SH-SY5Y (cell line): Measurements from ENCODE around the gene TMEM169.

ENCODE experiments used
- GATA2 ChIP-seq: IDR thresholded peaks from 2 replicates; pipeline ENCODE4 v1.6.1; 2011; ENCODE audit warnings: mild to moderate bottlenecking, low read depth, low read length
- GATA3 ChIP-seq: IDR thresholded peaks from 2 replicates; pipeline ENCODE4 v1.6.1; 2011; ENCODE audit warnings: low read depth, mild to moderate bottlenecking, low read length, moderate library complexity

Gene TMEM169

DNA sequence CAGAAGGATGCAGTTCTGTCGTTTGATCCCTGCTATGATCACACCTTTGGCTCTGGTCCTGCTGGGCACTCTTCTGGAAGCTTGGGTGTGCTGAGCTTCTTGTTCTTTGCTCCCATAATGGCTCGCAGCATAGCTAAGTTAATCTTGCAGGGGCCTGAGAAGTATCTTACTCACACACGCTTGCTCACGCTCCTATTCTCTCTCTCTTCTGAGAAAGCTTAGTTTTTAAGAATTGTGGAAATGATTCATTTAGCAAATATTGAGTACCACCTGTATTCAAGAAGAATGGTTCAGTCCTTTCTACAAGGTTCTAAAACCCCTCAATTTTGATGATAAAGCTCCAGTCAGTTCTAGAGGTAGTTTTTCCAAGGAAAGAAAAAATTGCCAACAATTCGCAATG, 68.0 kb downstream of the TMEM169 start:
- TF ChIP-seq GATA3 (no peak), GATA2 (no peak)

DNA sequence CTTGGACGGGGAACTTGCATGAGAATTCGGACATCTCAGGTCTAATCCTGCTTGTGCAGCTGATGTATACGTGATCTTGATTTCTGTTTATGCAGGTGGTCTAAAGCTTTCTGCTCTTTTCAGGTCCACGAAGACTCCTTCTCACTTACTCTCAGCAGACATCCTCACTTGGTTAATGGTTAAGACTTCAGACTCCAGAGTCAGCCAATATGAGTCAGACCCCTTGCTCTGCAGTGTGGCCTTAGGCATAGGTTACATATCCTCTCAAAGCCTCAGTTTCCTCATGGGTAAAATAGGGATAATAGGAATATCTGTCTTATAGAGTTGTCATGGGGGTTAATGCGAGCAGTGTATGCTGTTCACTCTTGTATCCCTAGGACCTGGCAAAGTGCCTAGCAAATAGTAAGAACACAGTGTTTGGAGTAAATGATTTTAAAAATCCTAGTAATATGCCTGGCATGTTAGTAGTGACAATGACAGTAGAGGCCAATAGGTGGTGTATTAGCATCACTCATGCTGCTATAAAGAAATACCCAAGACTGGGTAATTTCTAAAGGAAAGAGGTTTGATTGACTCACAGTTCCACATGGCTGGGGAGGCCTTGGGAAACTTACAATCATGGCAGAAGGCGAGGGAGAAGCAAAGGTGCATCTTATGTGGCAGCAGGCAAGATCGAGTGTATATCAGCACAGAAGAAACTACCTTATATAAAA, 69.8 kb downstream of the TMEM169 start:
- no peak for TF ChIP-seq GATA3
- no peak for TF ChIP-seq GATA2
